Stimulated activated effector memory CD8-positive, alpha-beta T cell treated with anti-CD3 and anti-CD28 coated beads, Interleukin-12 subunit alpha, Interleukin-12 subunit beta, amount 100 ng/mL, for 72 hours (primary cell): Measurements from ENCODE around the gene CNIH4.
"Not testable (repeated sequence)": the region's sequence is repeated elsewhere in the genome, so short reads cannot be mapped to it uniquely, and the experiment has no call there.

Source experiments
- ATAC-seq: fragments of 150-1000 bp; cut with Tn5 transposase; 2 replicates; pipeline ENCODE4 v1.10.0; 2021
- DNase-seq, 2 donors: peaks; one replicate each; pipeline ENCODE4 v3.0.0; 2021 to 2022; ENCODE audit warnings: low spot score in 2 of 2
- H3K27ac Mint-ChIP-seq: one replicate; pipeline ENCODE4 v1.8.0; 2022; ENCODE audit warnings: mild to moderate bottlenecking, mixed read lengths
- H3K36me3 Mint-ChIP-seq: one replicate; pipeline ENCODE4 v1.8.0; 2022; ENCODE audit warnings: mild to moderate bottlenecking, mixed read lengths
- H3K4me1 Mint-ChIP-seq: one replicate; pipeline ENCODE4 v1.8.0; 2022; ENCODE audit warnings: mixed read lengths
- H3K4me3 Mint-ChIP-seq: one replicate; pipeline ENCODE4 v1.8.0; 2022; ENCODE audit warnings: mild to moderate bottlenecking, mixed read lengths
- H3K9me3 Mint-ChIP-seq: one replicate; pipeline ENCODE4 v1.8.0; 2022; ENCODE audit warnings: mixed read lengths

The CNIH4 gene

GRCh38 chr1:224338150-224338838, 18.4 kb upstream of the CNIH4 start:
- no peaks in the 10 kb centered on the region for H3K9me3 Mint-ChIP-seq
- DNase-seq (no peak), ATAC-seq (no peak)
- H3K27ac Mint-ChIP-seq, result no peak overlapping the region
- no peak overlapping the region for H3K4me3 Mint-ChIP-seq
- H3K36me3 Mint-ChIP-seq, result no peaks in the 10 kb centered on the region
- H3K4me1 Mint-ChIP-seq, result peaks cover 15% of the 10 kb centered on the region

DNA sequence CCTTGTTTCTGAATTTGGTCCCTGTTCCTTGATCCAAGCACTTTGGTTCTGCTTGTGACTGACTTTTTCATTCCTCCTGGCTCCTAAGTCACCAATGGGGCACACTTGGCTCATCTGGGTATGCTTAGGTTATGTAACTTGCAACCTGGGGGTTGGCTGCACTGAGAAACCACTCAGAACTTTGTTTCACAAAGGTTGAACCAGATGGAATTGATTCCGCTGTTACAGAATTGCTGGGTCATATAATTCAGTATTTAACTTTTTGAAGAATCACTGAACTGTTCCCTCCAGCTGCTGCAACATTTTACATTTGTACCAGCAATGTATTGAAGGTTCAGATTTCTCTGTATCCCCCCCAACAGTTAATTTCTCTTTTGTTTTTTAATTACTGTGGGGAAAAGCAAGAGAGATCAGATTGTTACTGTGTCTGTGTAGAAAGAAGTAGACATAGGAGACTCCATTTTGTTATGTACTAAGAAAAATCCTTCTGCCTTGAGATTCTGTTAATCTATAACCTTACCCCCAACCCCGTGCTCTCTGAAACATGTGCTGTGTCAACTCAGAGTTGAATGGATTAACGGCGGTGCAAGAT, 17.1 kb upstream of the CNIH4 start:
- ATAC-seq (no peak), DNase-seq (no peak)
- Mint-ChIP-seq H3K4me1 (peaks cover 3% of the 10 kb centered on the region), H3K27ac (no peak overlapping the region), H3K36me3 (no peaks in the 10 kb centered on the region), H3K4me3 (no peak overlapping the region), H3K9me3 (no peaks in the 10 kb centered on the region)

- H3K9me3 Mint-ChIP-seq, H3K36me3 Mint-ChIP-seq, H3K4me1 Mint-ChIP-seq, H3K27ac Mint-ChIP-seq: not testable (repeated sequence)
- H3K4me3 Mint-ChIP-seq, result peak overlapping the region; percentile 58
- DNase-seq (peak; percentile 17 to 64), ATAC-seq (peak; percentile 80)
Measured at GRCh38 chr1:224340453-224341384, 16.0 kb upstream of the CNIH4 start.

DNA sequence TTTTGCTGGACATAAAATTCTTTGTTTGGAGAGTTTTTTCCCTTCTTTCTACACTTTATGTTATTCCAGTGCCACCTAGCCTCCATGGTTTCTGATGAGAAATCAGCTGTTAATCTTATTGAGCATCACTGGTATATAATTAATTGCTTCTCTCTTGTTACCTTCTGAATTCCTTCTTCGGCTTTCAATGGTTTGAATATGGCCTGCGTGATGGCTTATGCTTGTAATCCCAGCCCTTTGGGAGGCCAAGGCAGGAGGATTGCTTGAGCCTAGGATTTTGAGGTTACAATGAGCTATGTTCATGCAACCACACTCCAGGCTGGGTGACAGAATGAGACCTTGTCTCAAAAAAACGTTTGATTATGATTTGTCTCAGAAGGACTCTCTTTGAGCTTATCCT, 13.0 kb upstream of the CNIH4 start:
- ATAC-seq, result no peak
- Mint-ChIP-seq H3K9me3 (no peaks in the 10 kb centered on the region), H3K4me3 (no peak overlapping the region), H3K36me3 (no peaks in the 10 kb centered on the region), H3K27ac (no peak overlapping the region), H3K4me1 (no peaks in the 10 kb centered on the region)
- DNase-seq, result no peak

GRCh38 chr1:224348137-224348536, 8.5 kb upstream of the CNIH4 start:
- no peak for DNase-seq
- no peaks in the 10 kb centered on the region for H3K9me3 Mint-ChIP-seq
- ATAC-seq, result no peak
- H3K27ac Mint-ChIP-seq, result no peak overlapping the region
- H3K4me1 Mint-ChIP-seq, result no peaks in the 10 kb centered on the region
- H3K4me3 Mint-ChIP-seq, result no peak overlapping the region
- H3K36me3 Mint-ChIP-seq, result no peaks in the 10 kb centered on the region

DNA sequence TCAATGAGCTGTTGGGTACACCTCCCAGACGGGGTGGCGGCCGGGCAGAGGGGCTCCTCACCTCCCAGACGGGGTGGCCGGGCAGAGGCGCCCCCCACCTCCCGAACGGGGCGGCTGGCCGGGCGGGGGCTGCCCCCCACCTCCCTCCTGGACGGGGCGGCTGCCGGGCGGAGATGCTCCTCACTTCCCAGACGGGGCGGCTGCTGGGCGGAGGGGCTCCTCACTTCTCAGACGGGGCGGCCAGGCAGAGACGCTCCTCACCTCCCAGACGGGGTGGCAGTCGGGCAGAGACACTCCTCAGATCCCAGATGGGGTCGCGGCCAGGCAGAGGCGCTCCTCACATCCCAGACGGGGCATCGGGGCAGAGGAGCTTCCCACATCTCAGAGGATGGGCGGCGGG, 7.0 kb upstream of the CNIH4 start:
- ATAC-seq, H3K9me3 Mint-ChIP-seq, H3K4me3 Mint-ChIP-seq, H3K4me1 Mint-ChIP-seq, H3K36me3 Mint-ChIP-seq, H3K27ac Mint-ChIP-seq, DNase-seq: not testable (repeated sequence)

DNA sequence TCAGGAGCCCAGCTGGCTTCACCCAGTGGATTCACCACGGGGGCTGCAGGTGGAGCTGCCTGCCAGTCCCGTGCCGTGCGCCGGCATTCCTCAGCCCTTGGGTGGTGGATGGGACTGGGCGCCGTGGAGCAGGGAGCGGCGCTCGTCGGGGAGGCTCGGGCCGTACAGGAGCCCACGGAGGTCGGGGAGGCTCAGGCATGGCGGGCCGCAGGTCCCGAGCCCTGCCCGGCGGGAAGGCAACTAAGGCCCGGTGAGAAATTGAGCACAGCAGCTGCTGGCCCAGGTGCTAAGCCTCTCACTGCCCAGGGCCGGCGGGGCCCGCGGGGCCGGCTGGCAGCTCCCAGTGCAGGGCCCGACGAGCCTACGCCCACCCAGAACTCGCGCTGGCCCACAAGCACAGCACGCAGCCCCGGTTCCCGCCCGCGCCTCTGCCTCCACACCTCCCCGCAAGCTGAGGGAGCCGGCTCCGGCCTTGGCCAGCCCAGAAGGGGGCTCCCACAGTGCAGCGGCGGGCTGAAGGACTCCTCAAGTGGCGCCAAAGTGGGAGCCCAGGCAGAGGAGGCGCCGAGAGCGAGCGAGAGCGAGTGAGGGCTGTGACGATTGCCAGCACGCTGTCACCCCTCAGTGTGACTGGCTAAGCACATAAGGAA, 4.1 kb upstream of the CNIH4 start:
- H3K36me3 Mint-ChIP-seq, H3K4me1 Mint-ChIP-seq, H3K9me3 Mint-ChIP-seq, H3K27ac Mint-ChIP-seq, H3K4me3 Mint-ChIP-seq, DNase-seq, ATAC-seq: not testable (repeated sequence)

DNA sequence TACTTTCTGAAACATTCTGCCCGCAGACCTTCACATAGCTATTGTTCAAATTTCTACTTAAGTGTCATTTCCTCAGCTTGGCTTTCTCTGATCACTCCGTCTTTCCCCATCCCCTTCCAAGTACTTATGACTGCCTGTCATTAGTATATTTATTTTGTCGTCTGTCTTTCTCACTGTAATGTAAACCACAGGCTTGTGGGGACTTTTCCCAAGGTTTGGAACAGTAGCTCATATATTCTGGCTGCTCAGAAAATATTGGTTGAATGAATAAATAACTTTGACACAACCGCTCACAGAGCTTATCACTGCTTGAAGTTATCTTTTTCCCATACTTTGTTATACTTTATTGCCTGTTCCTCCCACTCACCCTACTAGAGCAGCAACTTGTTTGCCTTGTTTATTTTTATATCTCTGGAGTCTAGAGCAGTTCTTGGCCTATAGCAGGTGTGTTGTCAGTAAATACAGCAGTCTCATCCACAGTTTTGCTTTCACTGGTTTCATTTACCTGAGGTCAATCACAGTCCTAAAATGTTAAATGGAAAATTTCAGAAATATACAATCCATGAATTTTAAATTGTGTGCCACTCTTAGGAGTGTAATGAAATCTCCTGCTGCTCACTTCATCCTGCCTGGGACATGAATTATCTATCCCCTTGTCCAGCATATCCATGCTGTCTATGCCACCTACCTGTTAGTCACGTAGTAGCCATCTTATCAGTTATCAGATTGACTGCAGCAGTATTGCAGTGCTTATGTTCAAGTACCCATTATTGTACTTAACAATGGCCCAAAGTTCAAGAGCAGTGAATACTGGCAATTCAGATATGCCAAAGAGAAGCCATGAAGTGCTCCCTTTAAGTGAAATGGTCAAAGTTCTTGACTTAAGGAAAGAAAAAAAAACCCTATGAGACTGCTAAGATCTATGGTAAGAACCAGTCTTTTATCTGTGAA, 2.4 kb upstream of the CNIH4 start:
- Mint-ChIP-seq H3K36me3 (peaks cover 10% of the 10 kb centered on the region), H3K4me3 (no peak overlapping the region), H3K27ac (no peak overlapping the region)

DNA sequence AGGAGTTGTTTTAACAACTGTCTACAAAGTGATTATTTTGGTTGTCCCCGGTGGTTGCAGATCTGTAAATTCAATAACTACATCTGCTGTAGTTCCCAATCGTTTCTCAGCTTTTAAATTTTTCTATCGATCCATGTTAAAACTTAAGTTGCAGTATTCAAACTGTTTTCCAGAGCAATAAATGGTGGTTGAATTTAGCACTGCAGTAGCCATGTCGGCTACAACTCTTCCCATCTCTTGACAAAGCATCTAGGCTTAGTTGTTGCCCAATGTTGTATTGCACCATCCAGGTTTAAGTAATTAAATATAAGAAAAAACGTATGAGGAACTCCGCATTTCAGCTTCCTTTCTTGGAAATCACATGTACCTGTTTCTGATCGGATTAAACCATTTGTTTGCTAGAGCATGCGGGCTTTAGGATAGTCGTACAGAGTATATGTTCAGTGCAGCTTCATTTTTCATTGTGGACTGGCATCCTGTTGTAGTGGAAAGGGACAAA, 996 bp downstream of the CNIH4 start:
- Mint-ChIP-seq H3K4me1 (peaks cover 34% of the 10 kb centered on the region), H3K4me3 (peak overlapping the region; percentile 96), H3K36me3 (peaks cover 36% of the 10 kb centered on the region), H3K27ac (peak overlapping the region; percentile 91), H3K9me3 (no peaks in the 10 kb centered on the region)
- DNase-seq, result no peak
- no peak for ATAC-seq

More for the DNA sequence above, 2.4 kb upstream of the CNIH4 start:
- Mint-ChIP-seq H3K4me1 (peaks cover 19% of the 10 kb centered on the region), H3K9me3 (no peaks in the 10 kb centered on the region)
- no peak for ATAC-seq
- no peak for DNase-seq

GRCh38 chr1:224358237-224358636, 1.6 kb downstream of the CNIH4 start:
- DNase-seq (no peak), ATAC-seq (no peak)
- Mint-ChIP-seq H3K36me3 (peaks cover 41% of the 10 kb centered on the region), H3K4me3 (peak overlapping the region; percentile 96), H3K4me1 (peaks cover 38% of the 10 kb centered on the region), H3K27ac (peak overlapping the region; percentile 91), H3K9me3 (no peaks in the 10 kb centered on the region)

GRCh38 chr1:224359207-224359606, 2.5 kb downstream of the CNIH4 start:
- Mint-ChIP-seq H3K9me3 (no peaks in the 10 kb centered on the region), H3K27ac (no peak overlapping the region), H3K36me3 (peaks cover 51% of the 10 kb centered on the region), H3K4me3 (peak overlapping the region; percentile 96), H3K4me1 (peaks cover 47% of the 10 kb centered on the region)
- ATAC-seq (no peak), DNase-seq (no peak)

DNA sequence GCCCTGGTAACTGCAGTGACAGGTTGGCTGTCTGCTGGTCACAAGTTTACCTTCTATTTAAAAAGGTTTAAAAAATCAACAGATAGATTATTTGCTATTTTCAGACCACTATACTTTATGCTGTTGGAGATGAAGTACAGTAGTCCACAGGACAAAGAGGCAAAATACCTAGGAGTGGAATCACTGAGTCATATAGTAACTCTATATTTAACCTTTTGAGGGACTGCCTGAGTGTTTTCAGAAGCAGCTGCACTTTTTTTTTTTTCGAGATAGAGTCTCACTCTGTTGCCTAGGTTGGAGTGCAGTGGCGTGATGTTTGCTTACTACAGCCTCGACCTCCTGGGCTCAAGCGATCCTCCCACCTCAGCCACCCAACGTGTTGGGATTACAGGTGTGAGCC, 11.7 kb downstream of the CNIH4 start:
- no peaks in the 10 kb centered on the region for H3K9me3 Mint-ChIP-seq
- peak; percentile 76 for ATAC-seq
- no peak overlapping the region for H3K4me3 Mint-ChIP-seq
- no peak overlapping the region for H3K27ac Mint-ChIP-seq
- H3K36me3 Mint-ChIP-seq, result peaks cover 98% of the 10 kb centered on the region
- DNase-seq, result no peak
- H3K4me1 Mint-ChIP-seq, result peaks cover 36% of the 10 kb centered on the region

DNA sequence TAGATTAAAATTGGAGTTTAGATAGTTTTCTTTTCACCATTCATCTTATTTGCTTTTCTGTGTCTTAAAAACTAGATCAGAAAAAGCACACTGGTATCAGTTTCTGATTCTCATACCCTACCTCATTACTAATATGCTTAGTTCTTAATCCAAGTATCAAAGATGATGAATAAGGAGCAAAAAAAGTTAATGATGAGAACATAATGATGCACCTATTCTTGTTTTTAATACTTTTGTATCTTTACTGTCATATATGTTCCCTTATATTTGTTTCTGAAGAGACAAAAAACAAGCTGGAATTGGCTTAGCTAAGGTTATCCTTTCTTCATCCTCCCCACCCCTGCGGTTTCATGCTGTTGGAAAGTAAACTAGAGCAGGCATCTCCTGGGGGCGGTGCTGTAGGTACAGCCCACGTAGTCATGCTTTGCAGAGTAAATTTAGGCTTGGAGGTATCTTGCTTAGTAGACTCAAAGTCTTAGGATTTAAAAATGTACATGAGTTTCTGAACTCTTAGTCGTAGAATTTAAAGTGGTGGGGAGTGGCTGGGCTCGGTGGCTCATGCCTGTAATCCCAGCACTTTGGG, 16.4 kb downstream of the CNIH4 start:
- DNase-seq (no peak), ATAC-seq (peak; percentile 56)
- H3K27ac Mint-ChIP-seq, result peak overlapping the region; percentile 61
- no peaks in the 10 kb centered on the region for H3K9me3 Mint-ChIP-seq
- peaks cover 56% of the 10 kb centered on the region for H3K4me1 Mint-ChIP-seq
- no peak overlapping the region for H3K4me3 Mint-ChIP-seq
- peaks cover 97% of the 10 kb centered on the region for H3K36me3 Mint-ChIP-seq

DNA sequence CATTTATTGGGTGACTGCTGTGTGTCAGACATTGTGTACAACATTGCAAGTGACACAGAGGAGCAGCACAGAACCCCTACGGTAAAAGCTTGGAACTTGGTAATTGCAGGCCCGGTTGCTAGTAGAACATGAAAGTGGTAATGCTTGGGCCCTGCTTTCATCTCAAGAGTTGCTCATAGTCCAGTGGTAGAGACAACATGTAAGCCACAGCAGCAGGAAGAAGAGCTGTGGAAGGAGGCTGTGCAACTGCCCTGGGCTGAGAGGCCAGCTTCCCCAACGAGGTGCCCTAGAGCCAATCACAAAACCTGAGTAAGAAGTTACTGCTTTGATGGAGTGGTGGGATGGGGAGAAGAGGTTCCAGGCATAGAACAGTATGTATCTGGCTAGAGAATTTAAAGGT, 18.4 kb downstream of the CNIH4 start:
- Mint-ChIP-seq H3K27ac (peak overlapping the region; percentile 55), H3K4me1 (peaks cover 61% of the 10 kb centered on the region), H3K4me3 (no peak overlapping the region), H3K9me3 (no peaks in the 10 kb centered on the region), H3K36me3 (peaks cover 84% of the 10 kb centered on the region)
- DNase-seq (no peak), ATAC-seq (peak; percentile 55)
